Fibroblast of the aortic adventitia (primary cell): ENCODE results near the gene CRAT. TPM values are rescaled to one million over a fixed set of nuclear protein-coding genes. Genes with fewer than 3 reads are reported as not detected.
"Not testable (repeated sequence)": the region's sequence is repeated elsewhere in the genome, so short reads cannot be mapped to it uniquely, and the experiment has no call there.

Experiments
- DNase-seq: peaks from one replicate; pipeline ENCODE4 v3.0.0-alpha.2; 2010; ENCODE audit warnings: low read depth
- H3K4me3 ChIP-seq: 2 replicates; pipeline ENCODE4 v1.5.1; 2011; ENCODE audit warnings: low read depth, mild to moderate bottlenecking, control low read depth, low read length, moderate library complexity
- total RNA-seq: library from RNA; depleted of rRNA; stranded (reverse); fragments of >200 nt; gene quantifications from 2 replicates; pipeline ENCODE4 v1.2.3, GENCODE V29; 2012; ENCODE audit warnings: low replicate concordance
- TF ChIP-seq, protein P1 (sequence below): IDR thresholded peaks from 2 replicates; pipeline ENCODE4 v1.5.1; 2011; ENCODE audit warnings: mild to moderate bottlenecking, low read length, control low read depth, inconsistent platforms; ENCODE audit not compliant: insufficient read depth

CRAT gene
- total RNA-seq, 1 donor = 66.0 TPM

DNA sequence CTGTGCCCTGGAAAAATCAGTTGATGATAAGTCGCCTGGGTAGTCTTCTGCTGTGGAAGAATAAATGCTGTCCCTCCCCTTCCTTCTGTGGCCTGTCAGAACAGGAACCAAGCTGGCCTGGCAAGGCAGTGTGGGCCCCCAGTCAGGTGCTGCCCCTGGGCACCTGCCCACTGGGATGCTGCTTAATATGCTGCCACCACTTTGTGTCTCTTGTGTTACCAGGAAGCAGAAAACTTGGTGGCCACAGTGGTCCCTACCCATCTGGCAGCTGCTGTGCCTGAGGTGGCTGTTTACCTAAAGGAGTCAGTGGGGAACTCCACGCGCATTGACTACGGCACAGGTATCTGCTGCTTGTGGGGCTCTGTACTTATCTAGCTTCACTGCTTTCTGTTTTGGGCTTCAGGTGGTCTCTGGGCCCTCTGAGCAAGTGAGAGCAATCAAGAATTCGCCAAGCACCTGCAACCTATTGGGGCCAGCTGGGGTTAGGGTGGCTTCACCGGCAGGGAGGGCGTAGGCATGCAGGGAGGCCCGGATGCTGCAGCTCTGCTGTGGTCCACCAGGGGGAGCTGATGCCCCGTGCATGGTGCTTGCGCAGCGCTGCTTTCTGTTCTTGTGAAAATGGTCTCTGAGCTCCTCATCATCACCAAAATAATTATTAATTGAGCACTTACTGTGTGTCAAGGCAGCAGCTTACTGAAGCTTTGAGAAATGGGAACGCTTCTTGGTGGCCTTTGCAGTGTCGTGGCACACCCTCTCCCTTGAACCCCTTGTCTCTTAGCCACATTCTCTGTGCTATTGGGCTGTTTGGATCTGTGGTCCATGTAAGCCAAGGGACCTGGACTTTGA lies 20.9 kb upstream of the CRAT start:
- no peak overlapping the region for H3K4me3 ChIP-seq
- TF ChIP-seq, protein P1, sequence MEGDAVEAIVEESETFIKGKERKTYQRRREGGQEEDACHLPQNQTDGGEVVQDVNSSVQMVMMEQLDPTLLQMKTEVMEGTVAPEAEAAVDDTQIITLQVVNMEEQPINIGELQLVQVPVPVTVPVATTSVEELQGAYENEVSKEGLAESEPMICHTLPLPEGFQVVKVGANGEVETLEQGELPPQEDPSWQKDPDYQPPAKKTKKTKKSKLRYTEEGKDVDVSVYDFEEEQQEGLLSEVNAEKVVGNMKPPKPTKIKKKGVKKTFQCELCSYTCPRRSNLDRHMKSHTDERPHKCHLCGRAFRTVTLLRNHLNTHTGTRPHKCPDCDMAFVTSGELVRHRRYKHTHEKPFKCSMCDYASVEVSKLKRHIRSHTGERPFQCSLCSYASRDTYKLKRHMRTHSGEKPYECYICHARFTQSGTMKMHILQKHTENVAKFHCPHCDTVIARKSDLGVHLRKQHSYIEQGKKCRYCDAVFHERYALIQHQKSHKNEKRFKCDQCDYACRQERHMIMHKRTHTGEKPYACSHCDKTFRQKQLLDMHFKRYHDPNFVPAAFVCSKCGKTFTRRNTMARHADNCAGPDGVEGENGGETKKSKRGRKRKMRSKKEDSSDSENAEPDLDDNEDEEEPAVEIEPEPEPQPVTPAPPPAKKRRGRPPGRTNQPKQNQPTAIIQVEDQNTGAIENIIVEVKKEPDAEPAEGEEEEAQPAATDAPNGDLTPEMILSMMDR = peak; percentile 99
- DNase-seq = peak; percentile 73

DNA sequence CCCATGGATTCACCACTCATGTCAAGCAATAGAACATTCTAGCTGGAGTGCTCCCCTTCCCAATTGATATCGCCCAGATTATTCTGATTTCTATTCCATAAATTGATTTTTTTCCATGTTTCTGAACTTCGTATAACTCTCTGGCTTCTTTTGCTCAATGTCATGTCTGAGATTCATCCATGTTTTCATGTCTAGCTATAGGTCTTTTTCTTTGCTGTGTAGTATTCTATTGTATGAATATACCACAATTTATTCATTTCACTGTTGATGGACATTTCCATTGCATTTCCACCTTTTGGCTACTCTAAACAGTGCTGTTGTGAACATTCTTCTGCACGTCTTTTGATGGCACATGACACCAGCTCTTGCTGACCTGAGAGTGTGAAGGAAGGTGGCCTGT lies 20.2 kb upstream of the CRAT start:
- no peak overlapping the region for H3K4me3 ChIP-seq
- TF ChIP-seq, protein P1 = no peak
- DNase-seq = no peak

DNA sequence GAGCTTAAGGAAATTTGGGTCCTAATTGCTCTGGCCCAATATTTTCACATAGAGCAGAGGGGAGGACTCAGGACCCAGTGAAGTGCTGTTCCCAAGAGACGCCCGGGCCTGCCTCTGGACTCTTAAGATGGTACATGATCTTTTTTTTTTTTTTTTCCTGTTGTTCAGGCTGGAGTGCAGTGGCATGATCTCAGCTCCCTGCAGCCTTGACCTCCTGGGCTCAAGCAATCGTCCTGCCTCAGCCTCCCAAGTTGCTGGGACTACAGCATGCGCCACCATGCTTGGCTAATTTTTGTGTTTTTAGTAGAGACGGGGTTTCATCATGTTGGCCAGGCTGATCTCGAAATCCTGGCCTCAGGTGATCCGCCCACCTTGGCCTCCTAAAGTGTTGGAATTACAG lies 19.7 kb upstream of the CRAT start:
- DNase-seq, H3K4me3 ChIP-seq: not testable (repeated sequence)

DNA sequence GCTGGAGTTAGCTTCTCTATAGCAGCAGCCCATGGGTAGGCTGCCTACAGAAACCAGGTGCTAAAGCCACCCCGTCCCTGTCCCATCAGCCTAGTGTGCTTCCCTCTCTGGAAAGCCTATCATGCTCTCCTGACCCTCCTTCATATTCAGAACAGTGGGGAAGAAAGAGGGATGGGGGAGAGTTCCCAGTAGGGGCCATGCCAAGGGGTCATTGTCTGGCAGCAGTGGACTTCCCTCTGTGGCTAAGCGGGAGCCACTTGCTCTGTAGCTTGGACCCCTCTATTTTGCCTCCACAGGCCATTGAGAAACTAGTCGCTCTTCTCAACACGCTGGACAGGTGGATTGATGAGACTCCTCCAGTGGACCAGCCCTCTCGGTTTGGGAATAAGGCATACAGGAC lies 18.1 kb upstream of the CRAT start:
- no peak overlapping the region for H3K4me3 ChIP-seq
- DNase-seq = no peak
- TF ChIP-seq, protein P1 = no peak

DNA sequence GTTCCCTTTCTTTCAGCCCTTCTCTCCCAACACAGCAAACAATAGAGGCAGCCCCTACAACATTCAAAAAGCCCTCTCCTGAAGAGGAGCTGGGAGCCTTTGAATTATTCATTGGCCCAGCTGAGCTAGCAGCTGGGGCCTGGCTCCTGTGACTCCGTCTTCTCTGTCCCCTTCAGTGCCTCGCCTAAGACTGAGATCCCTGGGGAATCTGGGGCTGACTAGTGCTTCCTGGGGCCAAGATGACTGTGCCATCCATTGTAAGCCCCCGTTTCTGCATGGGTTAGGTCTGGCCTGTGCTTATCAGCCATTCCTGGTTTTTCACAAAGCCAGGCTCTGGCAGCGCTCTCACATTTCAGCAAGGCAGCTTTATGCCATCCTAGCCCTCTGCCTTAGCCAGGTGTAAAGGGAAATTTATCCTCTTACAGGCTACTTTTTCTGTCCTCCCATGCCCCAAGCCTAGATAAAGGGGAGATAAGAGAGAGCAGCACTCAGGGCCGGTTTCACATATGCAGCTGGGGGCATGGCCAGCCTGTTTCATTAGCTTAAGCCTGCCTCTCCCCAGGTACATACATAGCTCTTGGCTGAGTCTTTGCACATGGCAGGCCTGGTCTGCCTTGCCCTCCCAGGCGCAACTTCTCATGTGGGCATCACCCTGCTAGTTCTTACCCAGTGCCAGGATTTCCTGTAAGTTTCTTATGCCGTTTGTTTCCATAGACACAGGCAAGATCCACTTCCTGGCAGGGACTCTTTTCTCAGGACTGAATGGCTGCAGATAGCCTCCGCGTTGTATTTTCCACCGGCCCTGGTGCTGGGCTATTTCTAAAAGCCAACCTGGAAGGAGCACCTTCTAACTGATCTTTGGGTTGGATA lies 16.4 kb upstream of the CRAT start:
- TF ChIP-seq, protein P1 = no peak
- DNase-seq = no peak

DNA sequence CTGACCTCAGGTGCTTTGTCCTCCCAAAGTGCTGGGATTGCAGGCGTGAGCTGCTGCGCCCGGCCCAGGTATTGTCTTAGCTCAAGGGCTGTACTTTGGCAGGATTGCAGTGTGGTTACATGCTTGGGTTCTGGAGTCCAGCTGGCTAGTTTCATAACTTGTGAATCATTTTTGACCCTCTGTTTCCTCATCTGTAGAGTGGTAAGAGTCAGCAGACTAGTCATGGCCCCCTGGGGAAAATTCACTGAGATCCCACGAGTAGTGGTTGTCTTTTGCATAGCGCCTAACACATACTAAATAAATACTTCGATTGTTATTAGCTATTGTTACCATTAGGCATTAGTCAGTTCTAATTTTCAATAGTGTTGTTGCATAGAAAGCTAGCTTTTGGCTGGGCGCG lies 14.9 kb upstream of the CRAT start:
- TF ChIP-seq, protein P1 = no peak
- peak; percentile 97 for DNase-seq
- H3K4me3 ChIP-seq = no peak overlapping the region

More for the DNA sequence above, 16.4 kb upstream of the CRAT start:
- H3K4me3 ChIP-seq = no peak overlapping the region

DNA sequence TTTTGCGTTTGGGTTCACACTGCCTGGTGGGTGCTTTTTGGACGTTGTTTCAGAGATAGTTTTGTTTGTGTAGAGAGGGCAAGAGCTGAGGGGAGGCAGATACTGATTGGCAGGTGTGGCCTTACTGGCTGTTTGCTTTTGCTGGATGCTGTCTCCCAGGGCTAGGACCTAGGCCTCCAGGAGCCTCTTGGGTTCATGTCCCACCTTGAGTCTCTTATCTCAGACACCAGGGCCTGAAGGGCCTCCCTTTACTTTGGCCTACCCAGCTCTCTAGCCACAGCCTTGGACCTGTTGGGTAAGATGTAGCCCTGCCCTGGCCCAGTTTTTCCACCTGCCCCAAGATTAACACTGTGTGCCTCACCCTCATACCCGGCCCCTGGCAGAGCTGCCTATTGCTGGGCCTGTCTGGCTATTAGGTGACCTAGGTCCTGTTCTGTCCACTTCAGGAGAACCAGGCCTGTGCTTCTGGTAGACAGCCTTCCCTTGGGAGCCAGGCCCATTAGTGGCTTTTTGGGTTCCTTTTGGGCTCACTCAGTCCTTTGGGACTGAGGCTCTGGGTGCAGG lies 14.0 kb upstream of the CRAT start:
- TF ChIP-seq, protein P1 = no peak
- no peak for DNase-seq
- no peak overlapping the region for H3K4me3 ChIP-seq

DNA sequence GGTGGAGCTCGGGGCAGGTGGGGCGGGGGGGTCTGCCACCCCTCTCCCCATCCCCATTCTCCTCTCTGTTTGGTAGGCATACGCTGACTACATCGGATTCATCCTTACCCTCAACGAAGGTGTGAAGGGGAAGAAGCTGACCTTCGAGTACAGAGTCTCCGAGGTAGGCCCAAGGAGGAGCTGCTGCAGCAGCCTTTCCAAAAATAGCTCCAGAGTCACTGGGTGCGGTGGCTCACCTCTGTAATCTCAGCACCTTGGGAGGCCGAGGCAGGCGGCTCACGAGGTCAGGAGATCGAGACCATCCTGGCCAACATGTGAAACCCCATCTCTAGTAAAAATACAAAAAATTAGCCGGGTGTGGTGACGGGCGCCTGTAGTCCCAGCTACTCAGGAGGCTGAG lies 12.4 kb upstream of the CRAT start:
- not testable (repeated sequence) for DNase-seq, H3K4me3 ChIP-seq
